Stimulated activated CD4-positive, alpha-beta T cell treated with anti-CD3 and anti-CD28 coated beads, TNF-alpha, amount 100 ng/mL, for 48 hours (primary cell): Measurements from ENCODE around the gene ARG2.

Experiments used
- DNase-seq, 3 donors: peaks; one replicate each; pipeline ENCODE4 v3.0.0-alpha.2; 2020; ENCODE audit warnings: low read depth in 3 of 3

ARG2 gene

DNA sequence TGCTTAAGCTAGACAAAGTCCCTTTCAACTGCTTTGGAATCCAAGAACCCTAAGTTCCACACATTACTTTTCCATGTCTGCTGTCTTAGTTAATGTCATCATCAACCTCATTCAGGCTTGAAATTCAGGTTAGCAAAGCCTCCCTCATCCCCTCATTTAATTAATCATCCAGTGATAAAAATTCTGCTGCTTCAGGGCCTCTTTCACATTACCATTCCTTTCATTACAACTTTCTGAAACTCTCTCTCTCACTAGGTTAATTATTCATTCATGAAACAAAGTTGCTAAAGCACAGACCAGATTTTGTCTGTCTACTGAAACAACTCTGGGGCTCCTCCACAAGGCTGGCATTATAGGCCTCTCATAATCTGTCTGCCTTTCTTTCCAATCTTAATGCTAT is 64.1 kb downstream of the ARG2 start:
- no peak for DNase-seq

GRCh38 chr14:67690011-67690410 is 70.3 kb downstream of the ARG2 start:
- DNase-seq, result no peak

DNA sequence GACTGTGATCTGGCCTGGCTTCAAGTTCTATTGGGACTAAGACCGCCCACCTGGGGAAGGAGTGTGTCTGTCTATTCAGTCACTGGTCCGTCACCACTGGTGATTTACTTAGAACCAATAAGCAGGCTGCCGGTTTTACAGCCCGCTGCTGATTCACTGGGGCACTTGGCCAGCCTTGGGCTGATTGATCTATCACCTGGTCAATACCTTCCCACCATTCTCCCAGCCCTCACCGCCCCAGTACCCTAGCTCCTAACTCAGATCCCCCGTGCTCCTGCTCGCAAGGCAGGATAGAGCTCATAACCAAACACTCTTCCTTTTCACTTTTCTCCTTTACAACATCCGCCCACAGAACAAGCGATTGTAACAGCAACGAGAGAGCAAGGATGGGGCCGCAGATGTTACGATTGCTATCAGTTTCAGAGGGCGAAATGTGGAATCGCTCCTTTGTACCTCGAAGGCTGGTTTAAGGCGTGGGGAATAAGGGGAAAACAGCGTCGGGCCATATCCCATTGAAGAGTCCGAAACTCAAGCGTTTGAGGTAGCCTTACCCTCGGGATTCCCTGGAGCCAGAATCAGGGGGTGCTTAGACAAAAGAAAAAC is 75.2 kb downstream of the ARG2 start:
- DNase-seq, result peak; percentile 56 to 78 (median 76)

GRCh38 chr14:67695394-67695949 is 75.8 kb downstream of the ARG2 start, which contains the start of gene RDH11:
Gene RDH11, minus strand, starts transcription at chr14:67695764. Its CDS starts 61 bp downstream, at chr14:67695703.
- DNase-seq, result peak; percentile 62 to 77 (median 65)

GRCh38 chr14:67697006-67697405 is 77.3 kb downstream of the ARG2 start:
- no peak for DNase-seq

DNA sequence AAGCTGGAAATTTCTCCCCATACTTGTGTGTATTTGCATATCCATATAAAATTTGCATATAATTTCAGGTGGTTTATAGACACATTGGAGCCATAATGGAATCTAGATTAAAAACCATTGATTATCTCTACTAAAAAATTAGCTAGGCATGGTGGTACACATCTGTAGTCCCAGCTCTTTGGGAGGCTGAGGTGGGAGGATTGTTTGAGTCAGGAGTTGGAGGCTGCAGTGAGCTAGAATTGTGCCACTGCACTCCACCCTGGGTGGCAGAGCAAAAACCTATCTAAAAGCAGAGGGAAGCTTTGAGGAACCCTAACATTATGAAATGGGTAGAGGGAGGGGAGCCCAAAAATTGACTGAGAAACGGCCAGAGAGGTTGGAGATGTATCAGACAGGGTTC is 78.5 kb downstream of the ARG2 start:
- DNase-seq, result no peak
